ENCODE measurements around the gene AQP11. TPM values are rescaled to one million over a fixed set of nuclear protein-coding genes. Genes with fewer than 3 reads are reported as not detected.
"Not testable (repeated sequence)": the region's sequence is repeated elsewhere in the genome, so short reads cannot be mapped to it uniquely, and the experiment has no call there.

AQP11 gene
- total and polyA plus RNA-seq, 2 donors (not counting 3 experiments of a cell fraction or from before 2014, with no cell fraction given), result 0.22 to 0.55 TPM

DNA sequence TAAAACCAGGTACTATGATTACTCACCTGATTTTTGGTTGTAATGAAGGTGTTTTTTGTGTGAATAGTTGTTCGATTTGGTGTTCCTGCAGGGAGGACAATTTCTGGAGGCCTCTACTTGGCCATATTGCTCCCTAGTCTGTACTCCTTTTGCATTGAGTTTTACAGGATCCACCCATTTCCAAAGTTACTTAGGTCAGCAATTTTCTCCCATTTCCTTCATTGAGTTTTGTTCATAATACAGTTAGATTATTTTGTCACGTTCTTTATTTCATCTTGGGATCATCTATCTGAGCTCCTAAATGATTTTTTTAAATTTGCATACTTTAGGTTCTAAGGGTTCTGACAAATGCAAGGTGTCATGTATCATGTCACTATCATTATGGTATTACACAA lies 20.1 kb upstream of the AQP11 start:
- no peak overlapping the region for H2AFZ ChIP-seq (ENCODE audit: low read depth, low read length)
- ChIA-PET CTCF (no interaction called here), POLR2A (no interaction called here)
- no peak overlapping the region for H3K4me2 ChIP-seq (ENCODE audit: insufficient read depth, low read length)
- H3K36me3 ChIP-seq (ENCODE audit: control insufficient read depth in 2 of 2, extremely low read depth in 1 of 2, insufficient read depth in 2 of 2, low read length in 2 of 2), result no peaks in the 10 kb centered on the region
- H3K79me2 ChIP-seq (ENCODE audit: control insufficient read depth, insufficient read depth, low read length), result no peaks in the 10 kb centered on the region
- no peaks in the 10 kb centered on the region for H3K9me1 ChIP-seq (replicated peaks; ENCODE audit: control insufficient read depth, extremely low read depth, insufficient read depth, low read length)
- BruUV-seq (replicated peaks), result no TSS peak
- no peaks in the 10 kb centered on the region for H3K9me3 ChIP-seq (replicated peaks; ENCODE audit: control insufficient read depth, insufficient read depth, low read length)
- no peaks in the 10 kb centered on the region for H3K27me3 ChIP-seq (ENCODE audit: control insufficient read depth in 2 of 2, insufficient read depth in 2 of 2, low read length in 2 of 2)
- intact Hi-C loops (cut with micrococcal nuclease), result no loop called here
- FAIRE-seq (no peak), DNase-seq (ENCODE audit: low read depth, low spot score) (no peak)
- H3K9ac ChIP-seq (replicated peaks; ENCODE audit: extremely low read depth, insufficient read depth, low read length), result no peak overlapping the region
- no peak overlapping the region for H3K4me3 ChIP-seq (replicated peaks in 1 of 3; ENCODE audit: insufficient read depth in 1 of 3, low read depth in 1 of 3, low read length in 3 of 3)
- dilution Hi-C loops (cut with MboI; ENCODE audit: extremely low pct_ligation_motif_present, low sequenced_read_pairs), result no loop called here
- H3K4me1 ChIP-seq (ENCODE audit: control insufficient read depth, extremely low read depth, insufficient read depth, low read length), result no peaks in the 10 kb centered on the region
- no peaks in the 10 kb centered on the region for H4K20me1 ChIP-seq (replicated peaks; ENCODE audit: control insufficient read depth, extremely low read depth, insufficient read depth, low read length)
- H3K27ac ChIP-seq (ENCODE audit: insufficient read depth, low read depth, low read length), result no peak overlapping the region
- TF ChIP-seq EZH2 (IDR thresholded peaks at IDR 0.05; ENCODE audit: borderline replicate concordance, low read depth, low read length, severe bottlenecking) (no peak), POLR2A (IDR thresholded peaks at IDR 0.05; ENCODE audit: low read depth, low read length) (no peak), GATA2 (IDR thresholded peaks at IDR 0.05; ENCODE audit: insufficient read depth, insufficient read length, low read depth, low read length) (no peak), MYC (IDR thresholded peaks at IDR 0.05; ENCODE audit: low read depth, low read length) (no peak), FOS (IDR thresholded peaks at IDR 0.05; ENCODE audit: borderline replicate concordance, insufficient read depth, low read length) (no peak), JUN (IDR thresholded peaks at IDR 0.05; ENCODE audit: borderline replicate concordance, insufficient read depth, insufficient read length, low read depth) (no peak), POLR2AphosphoS5 (IDR thresholded peaks at IDR 0.05; ENCODE audit: insufficient read depth, low read depth, low read length) (no peak)
- TF ChIP-seq, protein P1, sequence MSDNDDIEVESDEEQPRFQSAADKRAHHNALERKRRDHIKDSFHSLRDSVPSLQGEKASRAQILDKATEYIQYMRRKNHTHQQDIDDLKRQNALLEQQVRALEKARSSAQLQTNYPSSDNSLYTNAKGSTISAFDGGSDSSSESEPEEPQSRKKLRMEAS (IDR thresholded peaks at IDR 0.05; ENCODE audit: insufficient read depth, insufficient read length), result no peak
- TF ChIP-seq, protein P2, sequence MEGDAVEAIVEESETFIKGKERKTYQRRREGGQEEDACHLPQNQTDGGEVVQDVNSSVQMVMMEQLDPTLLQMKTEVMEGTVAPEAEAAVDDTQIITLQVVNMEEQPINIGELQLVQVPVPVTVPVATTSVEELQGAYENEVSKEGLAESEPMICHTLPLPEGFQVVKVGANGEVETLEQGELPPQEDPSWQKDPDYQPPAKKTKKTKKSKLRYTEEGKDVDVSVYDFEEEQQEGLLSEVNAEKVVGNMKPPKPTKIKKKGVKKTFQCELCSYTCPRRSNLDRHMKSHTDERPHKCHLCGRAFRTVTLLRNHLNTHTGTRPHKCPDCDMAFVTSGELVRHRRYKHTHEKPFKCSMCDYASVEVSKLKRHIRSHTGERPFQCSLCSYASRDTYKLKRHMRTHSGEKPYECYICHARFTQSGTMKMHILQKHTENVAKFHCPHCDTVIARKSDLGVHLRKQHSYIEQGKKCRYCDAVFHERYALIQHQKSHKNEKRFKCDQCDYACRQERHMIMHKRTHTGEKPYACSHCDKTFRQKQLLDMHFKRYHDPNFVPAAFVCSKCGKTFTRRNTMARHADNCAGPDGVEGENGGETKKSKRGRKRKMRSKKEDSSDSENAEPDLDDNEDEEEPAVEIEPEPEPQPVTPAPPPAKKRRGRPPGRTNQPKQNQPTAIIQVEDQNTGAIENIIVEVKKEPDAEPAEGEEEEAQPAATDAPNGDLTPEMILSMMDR (IDR thresholded peaks at IDR 0.05; ENCODE audit: extremely low read depth in 1 of 2, insufficient read depth in 1 of 2, low read depth in 1 of 2, low read length in 2 of 2), result no peak

DNA sequence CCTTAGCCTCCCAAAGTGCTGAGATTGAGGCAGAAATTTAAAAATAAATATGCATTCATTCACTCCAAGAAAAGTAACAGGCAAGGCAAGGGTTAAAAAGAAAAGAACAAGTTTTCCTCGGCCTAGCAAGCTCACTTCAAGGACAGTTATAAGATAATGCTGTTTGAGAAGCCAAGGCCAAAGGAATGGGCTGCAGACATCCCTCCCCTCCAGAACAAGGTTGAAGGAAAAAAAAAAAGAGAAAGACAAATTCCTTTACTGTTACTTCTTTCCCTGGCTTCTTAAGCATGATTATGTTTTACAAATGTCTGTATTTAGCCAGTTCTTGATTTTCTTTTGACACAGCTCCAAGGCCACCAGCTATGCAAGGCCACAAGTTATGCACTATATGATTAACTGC lies 18.9 kb upstream of the AQP11 start:
- not testable (repeated sequence) for H2AFZ ChIP-seq (ENCODE audit: low read depth, low read length)

DNA sequence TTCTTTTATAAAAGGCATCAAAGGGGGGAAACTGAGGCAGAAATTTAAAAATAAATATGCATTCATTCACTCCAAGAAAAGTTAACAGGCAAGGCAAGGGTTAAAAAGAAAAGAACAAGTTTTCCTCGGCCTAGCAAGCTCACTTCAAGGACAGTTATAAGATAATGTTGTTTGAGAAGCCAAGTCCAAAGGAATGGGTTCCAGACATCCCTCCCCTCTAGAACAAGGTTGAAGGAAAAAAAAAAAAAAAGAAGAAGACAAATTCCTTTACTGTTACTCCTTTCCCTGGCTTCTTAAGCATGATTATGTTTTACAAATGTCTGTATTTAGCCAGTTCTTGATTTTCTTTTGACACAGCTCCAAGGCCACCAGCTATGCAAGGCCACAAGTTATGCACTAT lies 14.3 kb upstream of the AQP11 start:
- H3K27ac ChIP-seq (ENCODE audit: insufficient read depth, low read depth, low read length); FAIRE-seq; H3K9me1 ChIP-seq (replicated peaks; ENCODE audit: control insufficient read depth, extremely low read depth, insufficient read depth, low read length); H3K4me3 ChIP-seq (replicated peaks in 1 of 3; ENCODE audit: insufficient read depth in 1 of 3, low read depth in 1 of 3, low read length in 3 of 3); H3K9me3 ChIP-seq (replicated peaks; ENCODE audit: control insufficient read depth, insufficient read depth, low read length); DNase-seq (ENCODE audit: low read depth, low spot score); BruUV-seq (replicated peaks); H3K27me3 ChIP-seq (ENCODE audit: control insufficient read depth in 2 of 2, insufficient read depth in 2 of 2, low read length in 2 of 2); CTCF ChIA-PET; intact Hi-C loops (cut with micrococcal nuclease); H3K4me1 ChIP-seq (ENCODE audit: control insufficient read depth, extremely low read depth, insufficient read depth, low read length); H3K36me3 ChIP-seq (ENCODE audit: control insufficient read depth in 2 of 2, extremely low read depth in 1 of 2, insufficient read depth in 2 of 2, low read length in 2 of 2); H3K79me2 ChIP-seq (ENCODE audit: control insufficient read depth, insufficient read depth, low read length); H3K9ac ChIP-seq (replicated peaks; ENCODE audit: extremely low read depth, insufficient read depth, low read length); dilution Hi-C loops (cut with MboI; ENCODE audit: extremely low pct_ligation_motif_present, low sequenced_read_pairs); H4K20me1 ChIP-seq (replicated peaks; ENCODE audit: control insufficient read depth, extremely low read depth, insufficient read depth, low read length); H3K4me2 ChIP-seq (ENCODE audit: insufficient read depth, low read length); H2AFZ ChIP-seq (ENCODE audit: low read depth, low read length): not testable (repeated sequence)
- POLR2A ChIA-PET, result interaction anchor here (0.7 kb wide), 1 partner anchor 1912 kb away, joined by 5 read pairs; no protein-coding TSS in a partner anchor

More for the DNA sequence above, 18.9 kb upstream of the AQP11 start:
- H3K9ac ChIP-seq (replicated peaks; ENCODE audit: extremely low read depth, insufficient read depth, low read length); H4K20me1 ChIP-seq (replicated peaks; ENCODE audit: control insufficient read depth, extremely low read depth, insufficient read depth, low read length); H3K36me3 ChIP-seq (ENCODE audit: control insufficient read depth in 2 of 2, extremely low read depth in 1 of 2, insufficient read depth in 2 of 2, low read length in 2 of 2); H3K9me3 ChIP-seq (replicated peaks; ENCODE audit: control insufficient read depth, insufficient read depth, low read length); dilution Hi-C loops (cut with MboI; ENCODE audit: extremely low pct_ligation_motif_present, low sequenced_read_pairs); BruUV-seq (replicated peaks); POLR2A ChIA-PET; H3K27me3 ChIP-seq (ENCODE audit: control insufficient read depth in 2 of 2, insufficient read depth in 2 of 2, low read length in 2 of 2); DNase-seq (ENCODE audit: low read depth, low spot score); H3K79me2 ChIP-seq (ENCODE audit: control insufficient read depth, insufficient read depth, low read length); H3K9me1 ChIP-seq (replicated peaks; ENCODE audit: control insufficient read depth, extremely low read depth, insufficient read depth, low read length); H3K4me2 ChIP-seq (ENCODE audit: insufficient read depth, low read length); H3K27ac ChIP-seq (ENCODE audit: insufficient read depth, low read depth, low read length); intact Hi-C loops (cut with micrococcal nuclease); H3K4me1 ChIP-seq (ENCODE audit: control insufficient read depth, extremely low read depth, insufficient read depth, low read length); FAIRE-seq; H3K4me3 ChIP-seq (replicated peaks in 1 of 3; ENCODE audit: insufficient read depth in 1 of 3, low read depth in 1 of 3, low read length in 3 of 3): not testable (repeated sequence)
- CTCF ChIA-PET, result interaction anchor here (0.6 to 0.7 kb wide), 2 partner anchors 38 to 375 kb away, joined by 3 read pairs; no protein-coding TSS in a partner anchor

Measured in endothelial cell of umbilical vein (primary cell).